Activated CD4-positive, alpha-beta T cell treated with anti-CD3 and anti-CD28 coated beads, Interleukin-2, Interleukin-6, amounts not matched to agents 100 ng/mL and 50 ng/mL, durations not matched to agents 16 hours and 8 hours (primary cell): ENCODE data around the gene OVCA2.

Experiments used
- DNase-seq: peaks from one replicate; pipeline ENCODE4 v3.0.0-alpha.2; 2020

The OVCA2 gene

GRCh38 chr17:2015314-2015713 is 26.5 kb upstream of the OVCA2 start:
- no peak for DNase-seq

- DNase-seq, result no peak
These were observed 25.3 kb upstream of the OVCA2 start for GRCh38 chr17:2016494-2016893.

GRCh38 chr17:2017274-2017941 is 24.4 kb upstream of the OVCA2 start:
- DNase-seq, result no peak

GRCh38 chr17:2018716-2019510 is 22.9 kb upstream of the OVCA2 start:
- no peak for DNase-seq

- no peak for DNase-seq
These were observed 22.1 kb upstream of the OVCA2 start for GRCh38 chr17:2019723-2020122.

GRCh38 chr17:2020721-2021120 is 21.1 kb upstream of the OVCA2 start:
- DNase-seq, result no peak

- no peak for DNase-seq
These were observed 19.1 kb upstream of the OVCA2 start for GRCh38 chr17:2022647-2023240.

- DNase-seq, result no peak
These were observed 18.6 kb upstream of the OVCA2 start for GRCh38 chr17:2023256-2023655.

GRCh38 chr17:2023692-2024571 is 17.9 kb upstream of the OVCA2 start:
- no peak for DNase-seq

- DNase-seq, result no peak
These were observed 17.1 kb upstream of the OVCA2 start for GRCh38 chr17:2024572-2025219.

- peak; percentile 53 for DNase-seq
These were observed 16.6 kb upstream of the OVCA2 start, which contains the start of gene RTN4RL1 for GRCh38 chr17:2025220-2025621. Gene RTN4RL1, minus strand, starts transcription at chr17:2025334. Its CDS starts 469 bp downstream, at chr17:2024865.

- DNase-seq, result no peak
These were observed 16.1 kb upstream of the OVCA2 start for GRCh38 chr17:2025622-2026309.

- no peak for DNase-seq
These were observed 14.1 kb upstream of the OVCA2 start for GRCh38 chr17:2027528-2028233.

GRCh38 chr17:2028234-2028614 is 13.6 kb upstream of the OVCA2 start:
- DNase-seq, result no peak

- no peak for DNase-seq
These were observed 13.1 kb upstream of the OVCA2 start for GRCh38 chr17:2028737-2029136.

GRCh38 chr17:2029911-2030778 is 11.7 kb upstream of the OVCA2 start, which contains the start of gene DPH1:
Gene DPH1, plus strand, starts transcription at chr17:2030153. Its CDS starts 17 bp downstream, at chr17:2030170.
- DNase-seq, result peak; percentile 92

- DNase-seq, result no peak
These were observed 11.1 kb upstream of the OVCA2 start for GRCh38 chr17:2030779-2031163.

- no peak for DNase-seq
These were observed 8.7 kb upstream of the OVCA2 start for GRCh38 chr17:2033153-2033552.

GRCh38 chr17:2034157-2034556 is 7.7 kb upstream of the OVCA2 start:
- DNase-seq, result no peak
